NCI-H2196 (cell line): ENCODE data around the gene SLC24A4.

ENCODE experiments used
- DNase-seq: peaks from one replicate; lab custom pipeline; 2025; ENCODE audit not compliant: unreplicated experiment; lab: John Stamatoyannopoulos, UW

Gene SLC24A4

GRCh38 chr14:92494512-92494911 lies 171.5 kb downstream of the SLC24A4 start:
- no peak for DNase-seq

- no peak for DNase-seq
Observed at GRCh38 chr14:92495027-92495426, 172.1 kb downstream of the SLC24A4 start.

GRCh38 chr14:92496191-92496857 lies 173.4 kb downstream of the SLC24A4 start:
- DNase-seq = no peak

- DNase-seq = no peak
Observed at GRCh38 chr14:92497391-92497790, 174.4 kb downstream of the SLC24A4 start.

- no peak for DNase-seq
Observed at GRCh38 chr14:92499234-92499633, 176.3 kb downstream of the SLC24A4 start.

- DNase-seq = peak; percentile 5
Observed at GRCh38 chr14:92500491-92500941, 177.6 kb downstream of the SLC24A4 start.

GRCh38 chr14:92501891-92502351 lies 179.0 kb downstream of the SLC24A4 start:
- DNase-seq = no peak

- DNase-seq = peak; percentile 0
Observed at GRCh38 chr14:92502541-92503286, 179.7 kb downstream of the SLC24A4 start.

- DNase-seq = peak; percentile 1
Observed at GRCh38 chr14:92503756-92504491, 181.0 kb downstream of the SLC24A4 start.

GRCh38 chr14:92505826-92506225 lies 182.9 kb downstream of the SLC24A4 start:
- no peak for DNase-seq

- no peak for DNase-seq
Observed at GRCh38 chr14:92506231-92506630, 183.3 kb downstream of the SLC24A4 start.

GRCh38 chr14:92507174-92507768 lies 184.3 kb downstream of the SLC24A4 start:
- DNase-seq = peak; percentile 56

- DNase-seq = no peak
Observed at GRCh38 chr14:92510972-92511371, 188.0 kb downstream of the SLC24A4 start.

- DNase-seq = no peak
Observed at GRCh38 chr14:92511453-92512238, 188.7 kb downstream of the SLC24A4 start.

GRCh38 chr14:92512807-92513203 lies 189.8 kb downstream of the SLC24A4 start:
- DNase-seq = no peak

- no peak for DNase-seq
Observed at GRCh38 chr14:92513204-92513965, 190.4 kb downstream of the SLC24A4 start, which contains the start of gene RIN3. TSS of gene RIN3 (plus strand) at chr14:92513781. CDS start at chr14:92513933, 152 bp downstream.

GRCh38 chr14:92513966-92514843 lies 191.2 kb downstream of the SLC24A4 start:
- DNase-seq = no peak

GRCh38 chr14:92514844-92515514 lies 192.0 kb downstream of the SLC24A4 start:
- no peak for DNase-seq
